Loucy (cell line): ENCODE results near the gene ITGA6.

Experiments
- CTCF ChIP-seq: fragments of 200-600 bp; sonication (generic); conservative IDR thresholded peaks from 2 replicates; pipeline ENCODE4 v1.5.1; 2014; ENCODE audit warnings: mild to moderate bottlenecking, antibody characterized with exemption, low read length
- EZH2phosphoT487 ChIP-seq: fragments of 200-600 bp; IDR thresholded peaks from 2 replicates; pipeline ENCODE4 v1.6.1; 2018; ENCODE audit warnings: antibody characterized with exemption, mild to moderate bottlenecking, moderate library complexity, borderline replicate concordance

GRCh38 chr2:172545408-172546075 is 118.2 kb downstream of the ITGA6 start:
- no peak for TF ChIP-seq CTCF
- TF ChIP-seq EZH2phosphoT487: no peak
